Activated naive CD4-positive, alpha-beta T cell treated with anti-CD3 and anti-CD28 coated beads, Interleukin-2, amount 50 U/mL, for 24 hours (primary cell): Measurements from ENCODE around the gene AKAP13.

Experiments used
- H3K27ac Mint-ChIP-seq: one replicate; pipeline ENCODE4 v1.8.0; 2021; ENCODE audit warnings: mild to moderate bottlenecking, mixed read lengths
- H3K27me3 Mint-ChIP-seq: one replicate; pipeline ENCODE4 v1.8.0; 2021; ENCODE audit warnings: mixed read lengths
- H3K36me3 Mint-ChIP-seq: one replicate; pipeline ENCODE4 v1.8.0; 2021; ENCODE audit warnings: mixed read lengths
- H3K4me1 Mint-ChIP-seq: one replicate; pipeline ENCODE4 v1.8.0; 2021; ENCODE audit warnings: mixed read lengths
- H3K4me3 Mint-ChIP-seq: one replicate; pipeline ENCODE4 v1.8.0; 2021; ENCODE audit warnings: mild to moderate bottlenecking, mixed read lengths
- H3K9me3 Mint-ChIP-seq: one replicate; pipeline ENCODE4 v1.8.0; 2021; ENCODE audit warnings: mixed read lengths

Gene AKAP13

DNA sequence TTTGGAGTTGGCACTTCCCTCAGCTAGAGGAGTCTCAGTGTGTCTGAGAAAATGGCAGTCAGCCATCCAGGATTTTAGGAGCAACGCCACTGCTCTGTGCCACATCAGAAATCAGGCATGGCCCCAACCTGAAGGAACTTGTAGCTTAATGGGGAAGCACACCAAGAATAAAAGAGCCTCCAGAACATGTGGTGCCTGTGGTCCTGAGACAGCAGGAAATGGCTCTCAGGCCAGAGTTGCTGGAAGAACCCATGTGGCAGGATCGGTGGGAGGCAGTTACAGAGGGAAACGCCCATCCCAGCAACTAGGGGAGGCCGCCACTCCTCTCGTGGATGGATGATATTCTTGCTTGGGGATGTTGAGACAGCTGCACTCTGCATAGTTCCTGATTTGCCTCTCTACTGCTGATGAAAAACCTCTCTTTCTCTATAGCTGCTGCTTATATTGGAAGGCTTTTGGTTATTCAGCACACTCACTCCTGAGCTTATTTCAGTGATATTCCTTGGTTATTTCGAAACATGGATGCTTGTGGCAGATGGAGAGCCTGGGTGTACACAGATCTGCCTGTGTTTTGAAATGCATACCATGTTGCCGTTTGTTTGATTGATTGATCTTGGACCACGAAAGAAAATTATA lies 361.9 kb downstream of the AKAP13 start:
- Mint-ChIP-seq H3K27ac (peak overlapping the region; percentile 65), H3K4me1 (no peaks in the 10 kb centered on the region), H3K9me3 (no peaks in the 10 kb centered on the region), H3K36me3 (peaks cover 8% of the 10 kb centered on the region), H3K4me3 (no peak overlapping the region), H3K27me3 (no peaks in the 10 kb centered on the region)

DNA sequence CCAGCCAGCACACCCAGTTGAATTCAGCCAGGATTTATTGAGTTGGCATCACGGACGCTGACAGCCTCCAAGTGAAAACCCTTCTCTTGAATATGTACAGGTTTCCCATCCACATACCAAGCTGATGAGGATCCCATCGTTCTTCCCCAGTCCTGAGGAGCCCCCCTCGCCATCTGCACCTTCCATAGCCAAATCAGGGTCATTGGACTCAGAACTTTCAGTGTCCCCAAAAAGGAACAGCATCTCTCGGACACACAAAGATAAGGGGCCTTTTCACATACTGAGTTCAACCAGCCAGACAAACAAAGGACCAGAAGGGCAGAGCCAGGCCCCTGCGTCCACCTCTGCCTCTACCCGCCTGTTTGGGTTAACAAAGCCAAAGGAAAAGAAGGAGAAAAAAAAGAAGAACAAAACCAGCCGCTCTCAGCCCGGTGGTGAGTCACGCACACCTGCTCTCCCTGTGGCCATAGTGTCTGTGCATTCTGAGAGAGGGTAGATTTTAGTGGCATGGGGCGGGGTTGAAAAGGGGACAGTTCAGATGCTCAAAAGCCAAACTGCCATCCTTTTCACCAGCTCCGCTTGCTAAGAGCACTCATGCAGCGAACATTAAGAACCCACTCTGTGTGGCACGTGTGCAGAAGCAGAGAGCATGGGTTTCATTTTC lies 363.1 kb downstream of the AKAP13 start:
- H3K27me3 Mint-ChIP-seq: no peaks in the 10 kb centered on the region
- H3K4me1 Mint-ChIP-seq: no peaks in the 10 kb centered on the region
- H3K4me3 Mint-ChIP-seq: no peak overlapping the region
- H3K9me3 Mint-ChIP-seq: no peaks in the 10 kb centered on the region
- H3K27ac Mint-ChIP-seq: peak overlapping the region; percentile 35
- H3K36me3 Mint-ChIP-seq: peaks cover 8% of the 10 kb centered on the region

DNA sequence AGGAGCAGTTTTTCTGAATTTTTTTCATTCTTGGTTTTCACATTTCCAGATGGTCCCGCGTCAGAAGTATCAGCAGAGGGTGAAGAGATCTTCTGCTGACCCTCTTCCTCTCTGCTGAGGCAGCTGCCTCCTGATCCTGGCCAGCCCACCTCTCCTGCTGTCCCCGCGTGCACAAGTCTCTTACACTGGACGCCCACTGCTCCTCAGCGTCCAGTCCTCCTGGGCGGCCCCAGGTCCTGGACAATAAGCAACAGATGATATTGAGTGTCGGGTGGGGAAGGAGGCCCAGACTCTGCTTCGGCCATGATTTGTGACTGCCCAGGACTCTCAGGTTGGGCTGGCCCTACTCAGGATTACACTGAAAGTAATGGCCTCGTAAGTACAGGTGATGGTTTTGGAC lies 364.2 kb downstream of the AKAP13 start:
- H3K4me3 Mint-ChIP-seq: no peak overlapping the region
- no peaks in the 10 kb centered on the region for H3K9me3 Mint-ChIP-seq
- peaks cover 11% of the 10 kb centered on the region for H3K36me3 Mint-ChIP-seq
- no peak overlapping the region for H3K27ac Mint-ChIP-seq
- no peaks in the 10 kb centered on the region for H3K27me3 Mint-ChIP-seq
- no peaks in the 10 kb centered on the region for H3K4me1 Mint-ChIP-seq

DNA sequence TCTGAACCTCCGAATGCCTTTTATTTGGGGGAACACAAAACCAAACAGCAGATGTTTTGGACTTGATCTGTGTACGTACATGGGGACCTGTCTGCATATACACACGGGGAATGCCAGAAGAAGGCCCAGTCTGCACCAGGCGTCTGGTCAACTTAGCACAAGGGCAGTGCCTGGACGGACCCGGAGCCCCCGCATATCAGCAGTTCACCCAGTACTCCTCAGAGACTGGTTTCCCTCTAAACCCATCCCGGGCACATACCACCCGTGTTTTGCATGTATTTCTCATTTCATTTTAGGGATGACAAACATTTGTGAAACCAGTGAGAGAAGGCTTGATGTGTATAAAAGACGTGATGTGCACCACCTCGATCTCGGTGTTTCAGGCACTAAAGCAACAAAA lies 364.6 kb downstream of the AKAP13 start:
- Mint-ChIP-seq H3K27me3 (no peaks in the 10 kb centered on the region), H3K36me3 (peaks cover 11% of the 10 kb centered on the region), H3K27ac (no peak overlapping the region)

DNA sequence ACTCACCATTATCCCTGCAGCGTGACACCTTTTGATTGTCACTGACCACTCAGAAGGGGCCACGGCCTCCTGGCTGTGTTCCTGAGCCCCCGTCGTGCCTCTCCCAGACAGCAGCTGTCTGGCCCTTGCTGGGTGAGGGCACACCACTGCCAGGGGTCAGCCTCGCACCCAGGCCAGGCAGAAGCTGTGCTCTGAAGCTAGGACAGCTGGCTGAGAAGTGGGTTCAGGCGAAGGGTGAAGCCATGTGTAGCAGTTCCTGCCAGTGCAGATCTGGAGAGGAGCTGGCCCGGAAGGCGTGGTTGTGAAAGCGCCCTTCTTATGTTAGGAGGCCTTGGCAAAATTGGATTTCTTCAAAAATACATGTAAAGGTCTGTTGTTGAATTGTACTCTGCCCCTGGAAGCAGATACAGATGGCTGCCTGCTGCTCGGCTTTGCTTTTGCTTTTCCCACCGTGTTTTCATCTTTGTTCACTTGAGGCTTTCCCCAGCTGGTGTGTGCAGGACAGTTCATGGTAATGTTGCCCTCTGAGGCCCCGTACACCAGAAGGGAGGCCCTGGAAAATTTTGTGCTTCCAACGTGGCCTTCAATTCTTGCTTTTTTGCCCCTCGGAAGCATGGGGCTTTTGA lies 365.2 kb downstream of the AKAP13 start:
- Mint-ChIP-seq H3K4me3 (no peak overlapping the region), H3K9me3 (no peaks in the 10 kb centered on the region), H3K27me3 (no peaks in the 10 kb centered on the region), H3K36me3 (peaks cover 11% of the 10 kb centered on the region), H3K4me1 (no peaks in the 10 kb centered on the region), H3K27ac (no peak overlapping the region)

More for the DNA sequence above, 364.6 kb downstream of the AKAP13 start:
- no peaks in the 10 kb centered on the region for H3K4me1 Mint-ChIP-seq
- no peaks in the 10 kb centered on the region for H3K9me3 Mint-ChIP-seq
- no peak overlapping the region for H3K4me3 Mint-ChIP-seq

DNA sequence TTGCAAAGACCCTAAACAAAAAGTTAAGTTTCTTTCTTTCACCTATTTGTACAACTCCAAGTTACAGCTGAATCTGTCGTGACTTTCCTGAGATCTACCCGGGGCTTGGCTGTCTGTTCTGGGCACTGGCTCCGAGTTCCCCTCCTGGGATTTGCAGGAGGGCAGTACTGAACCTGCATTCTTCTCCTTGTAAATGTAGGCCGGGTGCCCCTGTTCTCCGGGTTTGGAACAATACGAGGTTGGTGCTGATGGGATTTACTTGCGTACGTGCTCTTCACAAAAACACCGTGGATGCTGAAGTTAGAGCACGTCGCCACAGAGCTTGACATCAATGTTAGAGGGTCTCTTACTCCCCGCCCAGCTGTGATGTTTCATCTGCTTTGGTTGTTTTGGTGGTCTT lies 366.2 kb downstream of the AKAP13 start:
- Mint-ChIP-seq H3K4me3 (no peak overlapping the region), H3K27me3 (no peaks in the 10 kb centered on the region), H3K27ac (no peak overlapping the region), H3K9me3 (no peaks in the 10 kb centered on the region), H3K4me1 (peaks cover 9% of the 10 kb centered on the region), H3K36me3 (peaks cover 9% of the 10 kb centered on the region)

DNA sequence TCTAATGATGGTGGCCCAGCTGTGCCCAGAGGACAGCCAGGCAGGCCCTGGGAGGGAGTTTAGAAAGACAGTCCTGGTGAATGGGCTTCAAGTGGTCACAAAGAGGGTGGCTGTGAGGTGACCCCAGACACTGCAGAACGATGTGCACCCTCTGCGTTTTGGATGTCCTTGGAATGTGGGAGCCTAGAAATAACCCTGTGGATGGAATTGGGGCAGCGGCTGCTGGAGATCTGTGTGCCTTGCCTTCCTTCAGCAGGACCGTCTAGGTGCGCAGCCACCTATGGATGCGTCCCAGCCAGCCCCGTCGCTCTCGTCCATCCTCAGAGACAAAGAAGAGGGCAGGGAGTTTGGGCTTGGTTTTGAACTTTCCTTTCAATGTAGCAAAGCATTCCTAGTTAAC lies 367.8 kb downstream of the AKAP13 start:
- no peaks in the 10 kb centered on the region for H3K9me3 Mint-ChIP-seq
- H3K36me3 Mint-ChIP-seq: peaks cover 9% of the 10 kb centered on the region
- H3K27ac Mint-ChIP-seq: peak overlapping the region; percentile 41
- peaks cover 25% of the 10 kb centered on the region for H3K4me1 Mint-ChIP-seq
- no peak overlapping the region for H3K4me3 Mint-ChIP-seq
- no peaks in the 10 kb centered on the region for H3K27me3 Mint-ChIP-seq

DNA sequence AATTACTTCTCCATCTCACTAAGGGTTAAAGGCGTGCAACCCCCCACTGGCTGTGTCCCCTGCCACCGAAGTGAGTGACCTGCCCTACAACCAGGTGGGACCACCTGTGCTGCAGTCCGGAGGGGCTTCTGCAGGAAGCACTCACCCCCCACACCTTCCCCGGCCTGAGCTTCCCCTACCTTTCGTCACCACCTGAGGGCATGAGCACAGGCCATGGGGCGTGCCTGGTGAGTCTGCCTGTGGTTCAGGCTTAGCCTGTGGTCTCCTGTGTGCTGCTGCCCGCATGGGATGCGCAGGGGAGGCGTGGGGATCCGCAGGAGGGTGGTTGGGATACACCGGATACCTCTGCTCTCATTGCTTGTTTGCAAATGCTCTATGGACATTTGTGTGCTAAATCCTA lies 368.3 kb downstream of the AKAP13 start:
- H3K27me3 Mint-ChIP-seq: no peaks in the 10 kb centered on the region
- no peak overlapping the region for H3K4me3 Mint-ChIP-seq
- peaks cover 28% of the 10 kb centered on the region for H3K4me1 Mint-ChIP-seq
- peaks cover 9% of the 10 kb centered on the region for H3K36me3 Mint-ChIP-seq
- H3K9me3 Mint-ChIP-seq: no peaks in the 10 kb centered on the region
- peak overlapping the region; percentile 23 for H3K27ac Mint-ChIP-seq

DNA sequence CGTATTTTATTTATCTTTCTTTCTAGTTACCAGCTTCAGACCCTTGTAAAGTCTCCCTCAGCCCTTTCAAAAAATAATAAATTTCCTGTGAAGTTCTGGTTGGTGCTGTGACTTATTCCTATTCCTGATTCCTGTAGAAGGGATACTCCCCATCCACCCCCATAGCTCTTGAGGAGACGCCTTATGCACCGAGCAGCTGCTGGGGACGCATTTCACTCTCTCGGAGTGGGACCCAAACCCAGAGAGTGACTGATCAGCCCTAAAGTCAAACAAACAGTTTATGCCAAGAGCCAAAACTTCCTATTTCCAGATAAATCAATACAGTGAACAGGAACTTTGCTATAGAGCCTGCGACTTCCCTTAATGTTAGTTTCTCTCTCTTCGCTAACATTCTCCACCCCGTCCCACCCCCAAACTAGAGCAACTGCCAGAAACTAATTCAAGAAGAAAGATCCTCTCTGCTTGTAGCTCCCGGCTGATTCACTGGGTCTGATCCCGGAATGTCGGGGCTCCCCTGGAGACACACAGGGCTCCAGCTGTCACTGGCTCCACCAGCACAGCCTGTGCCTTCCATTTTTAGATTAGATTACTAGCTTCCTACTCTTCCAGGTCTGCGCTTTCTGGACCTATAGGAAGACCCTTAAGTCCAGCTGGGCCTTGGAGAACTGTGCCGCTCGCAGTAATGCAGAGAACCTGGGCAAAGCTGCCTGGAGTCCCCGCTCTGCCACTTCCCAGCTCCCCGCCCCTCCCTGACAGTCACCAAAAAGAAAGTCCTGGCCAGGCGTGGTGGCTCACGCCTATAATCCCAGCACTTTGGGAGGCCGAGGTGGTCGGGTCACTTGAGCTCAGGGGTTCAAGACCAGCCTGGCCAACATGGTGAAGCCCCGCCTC lies 369.1 kb downstream of the AKAP13 start:
- Mint-ChIP-seq H3K27me3 (no peaks in the 10 kb centered on the region), H3K4me1 (peaks cover 28% of the 10 kb centered on the region), H3K27ac (no peak overlapping the region), H3K36me3 (peaks cover 9% of the 10 kb centered on the region), H3K4me3 (no peak overlapping the region), H3K9me3 (no peaks in the 10 kb centered on the region)

DNA sequence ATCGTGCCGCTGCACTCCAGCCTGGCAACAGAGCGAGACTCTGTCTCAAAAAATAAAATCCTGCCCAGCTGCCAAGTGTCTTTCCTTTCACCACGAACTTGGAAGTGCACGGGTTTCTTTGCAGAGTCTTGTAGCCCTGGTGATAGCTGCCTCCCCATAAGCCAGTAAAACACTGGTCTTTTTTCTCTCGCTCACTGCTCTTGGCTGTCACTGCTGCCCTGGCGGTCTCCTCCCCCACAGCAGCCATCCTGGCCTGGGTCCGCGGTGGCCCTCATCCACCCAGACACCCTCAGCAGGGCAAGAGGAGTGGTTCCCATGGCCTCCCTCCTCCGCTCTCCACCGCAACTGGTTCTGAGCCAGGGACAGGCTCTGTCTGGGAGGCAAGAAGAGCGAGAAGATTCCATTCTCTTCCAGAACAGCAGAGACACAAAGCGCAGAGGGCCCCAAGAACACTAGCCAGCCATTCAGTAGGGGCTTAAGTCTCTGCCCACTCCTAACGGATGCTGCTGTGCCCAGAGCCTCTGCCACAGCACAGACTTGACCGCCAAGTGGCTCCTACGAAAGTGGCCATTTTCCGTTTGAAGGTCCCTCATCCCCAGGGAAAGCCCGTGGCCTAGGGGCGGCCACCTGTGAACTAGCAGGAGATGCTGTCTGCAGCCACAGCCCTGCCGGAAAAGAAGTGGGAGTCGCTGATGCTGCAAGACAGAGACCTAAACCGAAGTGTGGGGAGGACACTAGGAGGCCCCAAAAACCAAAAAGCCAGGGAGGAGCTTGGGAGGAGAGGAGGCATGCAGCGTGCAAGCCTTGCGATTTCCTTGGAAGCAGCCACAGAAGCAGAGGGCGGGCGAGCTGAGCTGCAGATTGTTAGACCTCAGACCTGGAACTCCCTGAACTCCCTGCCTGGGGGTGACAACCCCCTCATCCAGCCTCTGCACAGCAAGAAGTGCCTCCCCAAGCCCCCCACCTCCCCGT lies 370.2 kb downstream of the AKAP13 start:
- Mint-ChIP-seq H3K27ac (peak overlapping the region; percentile 30), H3K36me3 (peaks cover 11% of the 10 kb centered on the region), H3K27me3 (no peaks in the 10 kb centered on the region), H3K4me3 (no peak overlapping the region), H3K9me3 (no peaks in the 10 kb centered on the region), H3K4me1 (peaks cover 32% of the 10 kb centered on the region)

DNA sequence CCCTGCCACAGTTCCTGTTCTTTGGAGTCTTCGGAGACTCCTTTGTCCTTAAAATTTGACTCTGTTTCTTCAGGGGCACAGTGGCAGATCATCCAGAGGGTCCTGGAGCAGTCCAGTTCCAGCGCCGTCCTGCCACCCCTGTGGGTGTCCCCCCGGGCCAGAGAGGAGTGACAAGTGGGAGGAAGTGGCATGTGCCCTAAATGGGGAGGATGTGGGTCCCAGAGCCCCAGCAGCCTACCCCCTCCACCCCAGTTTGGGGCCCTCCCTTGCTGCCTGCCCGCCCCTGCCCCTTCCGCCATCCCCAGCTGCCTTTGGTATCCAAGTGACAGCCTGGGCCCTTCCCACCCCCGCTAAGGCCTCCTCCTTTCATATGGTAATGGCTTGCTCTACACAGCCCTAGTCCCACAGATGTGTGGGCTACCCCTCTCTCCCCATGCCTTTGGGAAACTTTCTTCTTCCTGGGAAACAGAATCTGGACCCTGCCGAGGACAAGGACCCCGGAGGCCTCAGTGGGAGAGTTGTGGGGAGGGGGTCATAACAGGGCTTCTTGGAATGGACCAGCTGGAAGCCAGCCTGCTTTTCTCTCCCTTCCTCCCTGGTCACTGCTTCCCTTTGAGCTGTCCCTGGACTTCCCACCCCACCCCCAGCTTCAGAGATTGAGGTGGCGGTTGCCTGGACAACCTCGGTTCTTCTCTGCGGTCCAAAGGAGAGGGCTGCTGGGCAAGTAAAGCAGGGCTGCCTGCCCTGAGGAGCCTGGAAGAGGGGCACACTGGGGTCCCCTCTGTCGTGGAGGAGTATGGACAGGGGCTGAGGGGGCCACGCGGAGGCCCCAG lies 371.1 kb downstream of the AKAP13 start:
- Mint-ChIP-seq H3K9me3 (no peaks in the 10 kb centered on the region), H3K4me3 (no peak overlapping the region), H3K27ac (peak overlapping the region; percentile 55), H3K27me3 (no peaks in the 10 kb centered on the region), H3K36me3 (peaks cover 8% of the 10 kb centered on the region), H3K4me1 (peaks cover 32% of the 10 kb centered on the region)

DNA sequence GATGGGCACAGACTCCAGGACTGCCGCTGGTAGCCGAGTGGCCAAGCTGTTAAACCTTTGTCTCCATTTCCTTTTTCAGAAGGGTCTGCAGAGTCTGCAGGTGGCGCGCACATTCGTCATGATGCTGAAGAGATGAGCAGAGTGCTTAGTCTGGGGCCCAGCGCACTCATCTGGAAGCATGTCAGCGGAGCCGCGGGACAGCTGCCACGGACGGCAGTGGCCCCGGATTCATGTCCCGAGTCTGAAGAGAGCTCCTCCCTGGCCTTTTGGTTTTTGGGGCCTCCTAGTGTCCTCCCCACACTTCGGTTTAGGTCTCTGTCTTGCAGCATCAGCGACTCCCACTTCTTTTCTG lies 371.7 kb downstream of the AKAP13 start:
- no peak overlapping the region for H3K4me3 Mint-ChIP-seq
- peaks cover 32% of the 10 kb centered on the region for H3K4me1 Mint-ChIP-seq
- no peak overlapping the region for H3K27ac Mint-ChIP-seq
- H3K9me3 Mint-ChIP-seq: no peaks in the 10 kb centered on the region
- H3K27me3 Mint-ChIP-seq: no peaks in the 10 kb centered on the region
- H3K36me3 Mint-ChIP-seq: peaks cover 4% of the 10 kb centered on the region

DNA sequence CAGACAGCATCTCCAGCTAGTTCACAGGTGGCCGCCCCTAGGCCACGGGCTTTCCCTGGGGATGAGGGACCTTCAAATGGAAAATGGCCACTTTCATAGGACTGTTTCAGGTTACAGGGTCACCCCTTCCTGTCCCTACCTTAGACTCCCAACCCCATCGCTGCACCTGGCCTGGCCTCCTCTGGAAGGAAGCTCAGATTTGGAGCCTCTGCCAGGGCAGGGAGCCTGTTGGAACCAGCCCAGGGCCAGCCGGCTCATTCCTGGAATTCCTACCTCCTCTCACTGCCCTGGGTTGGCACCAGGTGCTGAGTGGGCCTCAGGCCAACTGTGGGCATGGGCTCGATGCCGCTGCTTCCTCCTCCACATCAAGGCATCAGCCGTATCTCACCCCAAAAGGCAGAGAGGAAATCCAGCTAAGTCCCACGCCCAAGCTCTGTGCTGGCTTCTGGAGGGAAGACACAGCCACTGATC lies 372.1 kb downstream of the AKAP13 start:
- peak overlapping the region; percentile 65 for H3K27ac Mint-ChIP-seq
- peaks cover 4% of the 10 kb centered on the region for H3K36me3 Mint-ChIP-seq
- H3K4me1 Mint-ChIP-seq: peaks cover 32% of the 10 kb centered on the region
- no peaks in the 10 kb centered on the region for H3K27me3 Mint-ChIP-seq
- H3K9me3 Mint-ChIP-seq: no peaks in the 10 kb centered on the region
- peak overlapping the region; percentile 54 for H3K4me3 Mint-ChIP-seq

DNA sequence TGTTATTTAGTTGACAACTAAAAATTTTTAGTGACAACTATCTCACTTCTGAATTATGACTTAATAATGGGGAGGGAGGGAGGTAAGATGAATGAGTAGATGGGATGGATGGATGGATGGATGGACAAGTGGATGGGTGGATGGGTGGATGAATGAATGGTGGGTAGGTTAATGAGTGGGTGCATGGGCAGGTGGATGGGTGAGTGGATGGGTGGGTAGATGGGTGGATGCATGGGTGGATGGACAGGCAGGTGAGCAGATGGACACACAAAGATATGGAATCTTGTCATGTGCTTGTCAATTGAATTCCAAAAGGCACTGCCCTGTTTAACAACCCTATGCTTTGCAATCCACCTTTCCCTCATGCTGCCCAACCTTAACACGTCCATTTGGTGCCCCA lies 372.9 kb downstream of the AKAP13 start:
- H3K36me3 Mint-ChIP-seq: peaks cover 4% of the 10 kb centered on the region
- no peaks in the 10 kb centered on the region for H3K9me3 Mint-ChIP-seq
- H3K27ac Mint-ChIP-seq: no peak overlapping the region

More for the DNA sequence above, 372.9 kb downstream of the AKAP13 start:
- H3K27me3 Mint-ChIP-seq: no peaks in the 10 kb centered on the region
- peaks cover 32% of the 10 kb centered on the region for H3K4me1 Mint-ChIP-seq
- H3K4me3 Mint-ChIP-seq: no peak overlapping the region
